ENCODE data around the gene LRRC27.
"Not testable (repeated sequence)": the region's sequence is repeated elsewhere in the genome, so short reads cannot be mapped to it uniquely, and the experiment has no call there.

The LRRC27 gene

DNA sequence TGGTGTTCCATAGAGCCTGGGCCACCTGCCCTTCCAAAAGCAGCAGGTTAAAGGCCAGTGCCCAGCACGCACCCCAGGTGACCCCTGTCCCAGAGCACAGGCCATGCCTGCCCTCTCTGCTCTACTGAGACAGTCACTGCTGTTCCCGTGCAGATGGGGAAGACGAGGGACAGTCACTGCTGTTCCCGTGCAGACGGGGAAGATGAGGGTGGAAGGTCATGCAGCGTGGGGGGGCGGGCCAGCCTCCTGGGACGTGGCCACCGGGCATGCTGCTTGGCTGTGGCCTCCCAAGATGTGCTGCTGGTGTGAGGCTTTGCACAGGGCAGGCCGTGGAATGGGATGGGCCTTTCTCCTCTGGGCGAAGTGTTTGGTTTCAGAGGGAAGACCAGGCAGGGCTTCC is 18.4 kb downstream of the LRRC27 start:
- H3K27ac ChIP-seq: no peak overlapping the region
- H3K4me3 ChIP-seq: no peak overlapping the region
- TF ChIP-seq, protein P1, sequence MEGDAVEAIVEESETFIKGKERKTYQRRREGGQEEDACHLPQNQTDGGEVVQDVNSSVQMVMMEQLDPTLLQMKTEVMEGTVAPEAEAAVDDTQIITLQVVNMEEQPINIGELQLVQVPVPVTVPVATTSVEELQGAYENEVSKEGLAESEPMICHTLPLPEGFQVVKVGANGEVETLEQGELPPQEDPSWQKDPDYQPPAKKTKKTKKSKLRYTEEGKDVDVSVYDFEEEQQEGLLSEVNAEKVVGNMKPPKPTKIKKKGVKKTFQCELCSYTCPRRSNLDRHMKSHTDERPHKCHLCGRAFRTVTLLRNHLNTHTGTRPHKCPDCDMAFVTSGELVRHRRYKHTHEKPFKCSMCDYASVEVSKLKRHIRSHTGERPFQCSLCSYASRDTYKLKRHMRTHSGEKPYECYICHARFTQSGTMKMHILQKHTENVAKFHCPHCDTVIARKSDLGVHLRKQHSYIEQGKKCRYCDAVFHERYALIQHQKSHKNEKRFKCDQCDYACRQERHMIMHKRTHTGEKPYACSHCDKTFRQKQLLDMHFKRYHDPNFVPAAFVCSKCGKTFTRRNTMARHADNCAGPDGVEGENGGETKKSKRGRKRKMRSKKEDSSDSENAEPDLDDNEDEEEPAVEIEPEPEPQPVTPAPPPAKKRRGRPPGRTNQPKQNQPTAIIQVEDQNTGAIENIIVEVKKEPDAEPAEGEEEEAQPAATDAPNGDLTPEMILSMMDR (IDR thresholded peaks at IDR 0.05): no peak
- DNase-seq (ENCODE audit: low spot score): no peak

DNA sequence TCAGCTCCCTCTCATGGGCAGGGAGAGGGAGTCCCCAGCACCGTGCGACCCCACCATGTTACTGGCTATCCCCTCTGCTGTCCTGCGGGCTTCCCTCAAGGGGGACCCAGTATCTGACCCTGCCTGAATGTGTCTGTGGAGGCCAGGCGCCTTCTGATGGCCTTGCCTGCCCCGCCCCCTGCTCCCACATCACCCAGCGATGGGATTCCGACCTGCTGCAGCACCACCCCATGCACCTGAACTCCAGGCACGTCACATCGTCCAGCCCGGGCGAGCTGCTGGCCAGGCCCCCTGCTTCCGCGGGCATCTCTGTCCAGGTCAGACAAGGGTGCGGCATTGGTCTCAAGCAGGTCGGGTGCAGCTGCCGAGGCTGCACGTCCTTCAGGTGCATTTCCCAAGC is 19.0 kb downstream of the LRRC27 start:
- no peak overlapping the region for H3K4me3 ChIP-seq
- no peak for DNase-seq (ENCODE audit: low spot score)
- TF ChIP-seq, protein P1 (IDR thresholded peaks at IDR 0.05): no peak

DNA sequence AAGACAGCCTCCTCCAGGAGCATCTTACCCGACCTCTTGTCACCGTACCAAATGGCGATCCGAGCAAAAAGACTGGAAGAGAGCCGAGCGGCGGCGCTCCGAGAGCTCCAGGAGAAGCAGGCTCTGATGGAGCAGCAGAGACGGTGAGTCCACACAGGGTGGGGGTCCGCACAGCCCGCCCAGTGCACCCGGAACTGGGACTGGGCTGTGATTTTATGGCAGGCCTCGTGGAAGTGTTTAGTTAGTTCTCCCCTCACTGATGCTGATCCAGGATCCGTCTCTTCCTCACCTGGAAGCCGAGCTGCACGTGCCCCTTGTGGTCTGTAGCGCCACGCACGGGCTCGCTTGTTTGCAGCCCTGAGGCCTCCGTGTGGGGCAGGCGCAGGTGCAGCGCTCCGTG is 19.6 kb downstream of the LRRC27 start:
- TF ChIP-seq, protein P1 (IDR thresholded peaks at IDR 0.05): no peak
- Histone ChIP-seq H3K4me3 (no peak overlapping the region), H3K27ac (no peak overlapping the region)
- no peak for DNase-seq (ENCODE audit: low spot score)

More for the DNA sequence above, 19.0 kb downstream of the LRRC27 start:
- no peak overlapping the region for H3K27ac ChIP-seq

DNA sequence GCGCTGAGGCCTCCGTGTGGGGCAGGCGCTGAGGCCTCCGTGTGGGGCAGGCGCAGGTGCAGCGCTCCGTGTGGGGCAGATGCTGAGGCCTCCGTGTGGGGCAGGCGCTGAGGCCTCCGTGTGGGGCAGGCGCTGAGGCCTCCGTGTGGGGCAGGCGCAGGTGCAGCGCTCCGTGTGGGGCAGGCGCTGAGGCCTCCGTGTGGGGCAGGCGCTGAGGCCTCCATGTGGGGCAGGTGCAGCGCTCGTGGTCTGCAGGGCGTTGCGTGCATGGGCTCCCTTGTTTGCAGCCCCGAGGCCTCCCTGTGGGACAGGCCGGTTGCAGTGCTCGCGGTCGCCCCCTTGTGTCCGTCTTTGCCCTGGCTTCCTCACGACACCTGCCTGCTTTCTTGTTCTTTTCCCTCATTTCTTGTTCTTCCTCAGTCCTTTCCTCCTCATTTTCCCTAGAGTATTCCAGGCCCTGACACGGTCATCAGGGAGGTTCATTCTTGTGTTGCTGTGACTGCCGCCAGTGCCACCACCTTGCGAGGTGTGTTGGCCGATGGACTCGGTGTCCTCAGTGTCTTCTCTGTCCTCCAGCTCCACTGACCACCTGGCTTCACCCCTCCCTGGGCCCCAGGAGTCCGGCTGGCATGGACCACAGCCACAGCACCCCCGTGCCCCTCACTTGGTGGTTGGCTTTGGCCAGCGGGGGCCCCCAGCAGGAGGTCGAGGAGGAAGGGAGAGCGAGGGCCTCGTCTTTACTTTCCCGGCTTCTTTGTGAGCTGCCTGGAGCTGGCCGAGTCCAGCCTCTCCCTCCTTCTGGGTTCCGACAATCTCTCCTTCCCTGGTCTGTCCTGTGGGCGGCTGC is 20.7 kb downstream of the LRRC27 start:
- TF ChIP-seq, protein P1 (IDR thresholded peaks at IDR 0.05): peak; percentile 84
- DNase-seq (ENCODE audit: low spot score); H3K4me3 ChIP-seq; H3K27ac ChIP-seq: not testable (repeated sequence)

- DNase-seq (ENCODE audit: low spot score): no peak
- Histone ChIP-seq H3K27ac (no peak overlapping the region), H3K4me3 (no peak overlapping the region)
- TF ChIP-seq, protein P1 (IDR thresholded peaks at IDR 0.05): no peak
Measured at GRCh38 chr10:132353456-132354355, 21.7 kb downstream of the LRRC27 start.

- TF ChIP-seq, protein P1 (IDR thresholded peaks at IDR 0.05): no peak
Measured at GRCh38 chr10:132354356-132355094, 22.5 kb downstream of the LRRC27 start.

More at GRCh38 chr10:132354356-132355094, 22.5 kb downstream of the LRRC27 start:
- no peak overlapping the region for H3K4me3 ChIP-seq
- DNase-seq (ENCODE audit: low spot score): no peak
- H3K27ac ChIP-seq: no peak overlapping the region

Data from coronary artery (tissue), 2 donors.